Stimulated activated CD8-positive, alpha-beta memory T cell treated with anti-CD3 and anti-CD28 coated beads, Interleukin-15, amount 100 ng/mL, for 1 hour (primary cell): ENCODE results near the gene UGT1A9.

Experiments
- DNase-seq: peaks from one replicate; pipeline ENCODE4 v3.0.0-alpha.2; 2020; ENCODE audit warnings: low read depth

Gene UGT1A9

GRCh38 chr2:233798335-233799086 is 126.8 kb downstream of the UGT1A9 start:
- no peak for DNase-seq

GRCh38 chr2:233799087-233799665 is 127.5 kb downstream of the UGT1A9 start:
- no peak for DNase-seq

GRCh38 chr2:233799716-233800115 is 128.0 kb downstream of the UGT1A9 start:
- no peak for DNase-seq

- DNase-seq: no peak
These were observed 128.5 kb downstream of the UGT1A9 start for GRCh38 chr2:233800208-233800607.

GRCh38 chr2:233801357-233802131 is 129.8 kb downstream of the UGT1A9 start:
- DNase-seq: no peak

GRCh38 chr2:233802132-233802815 is 130.6 kb downstream of the UGT1A9 start:
- DNase-seq: no peak

- DNase-seq: no peak
These were observed 131.7 kb downstream of the UGT1A9 start for GRCh38 chr2:233803292-233803911.

- no peak for DNase-seq
These were observed 132.3 kb downstream of the UGT1A9 start for GRCh38 chr2:233803994-233804393.

GRCh38 chr2:233807215-233807865 is 135.6 kb downstream of the UGT1A9 start:
- DNase-seq: no peak

- DNase-seq: no peak
These were observed 136.6 kb downstream of the UGT1A9 start for GRCh38 chr2:233807966-233808935.

GRCh38 chr2:233810385-233810784 is 138.7 kb downstream of the UGT1A9 start:
- no peak for DNase-seq

- no peak for DNase-seq
These were observed 139.4 kb downstream of the UGT1A9 start for GRCh38 chr2:233811087-233811486.

GRCh38 chr2:233811732-233812131 is 140.0 kb downstream of the UGT1A9 start:
- DNase-seq: no peak

- no peak for DNase-seq
These were observed 141.7 kb downstream of the UGT1A9 start for GRCh38 chr2:233813236-233814055.

GRCh38 chr2:233814056-233814835 is 142.5 kb downstream of the UGT1A9 start:
- no peak for DNase-seq

- DNase-seq: no peak
These were observed 144.2 kb downstream of the UGT1A9 start for GRCh38 chr2:233815861-233816260.

- DNase-seq: no peak
These were observed 144.6 kb downstream of the UGT1A9 start for GRCh38 chr2:233816334-233816733.

GRCh38 chr2:233816771-233817170 is 145.1 kb downstream of the UGT1A9 start:
- no peak for DNase-seq
